GM21576 (cell line): ENCODE measurements around the gene COL28A1.
"Not testable (repeated sequence)": the region's sequence is repeated elsewhere in the genome, so short reads cannot be mapped to it uniquely, and the experiment has no call there.

Experiments
- ATAC-seq: cut with Tn5 transposase; IDR thresholded peaks from one replicate; pipeline ENCODE4 v1.9.1; 2021; ENCODE audit warnings: mild to moderate bottlenecking, moderate library complexity; ENCODE audit not compliant: unreplicated experiment

The COL28A1 gene

GRCh38 chr7:7421826-7422225 is 113.8 kb downstream of the COL28A1 start:
- ATAC-seq: no peak

- ATAC-seq: no peak
These were observed 116.7 kb downstream of the COL28A1 start for GRCh38 chr7:7418997-7419396.

GRCh38 chr7:7417851-7418250 is 117.8 kb downstream of the COL28A1 start:
- ATAC-seq: no peak

- ATAC-seq: no peak
These were observed 118.3 kb downstream of the COL28A1 start for GRCh38 chr7:7417414-7417813.

GRCh38 chr7:7416031-7416858 is 119.4 kb downstream of the COL28A1 start:
- ATAC-seq: no peak

- ATAC-seq: no peak
These were observed 120.7 kb downstream of the COL28A1 start for GRCh38 chr7:7414791-7415603.

GRCh38 chr7:7408001-7408770 is 127.5 kb downstream of the COL28A1 start:
- ATAC-seq: no peak

- ATAC-seq: no peak
These were observed 130.2 kb downstream of the COL28A1 start for GRCh38 chr7:7405461-7405860.

GRCh38 chr7:7399707-7400106 is 136.0 kb downstream of the COL28A1 start:
- ATAC-seq: no peak

GRCh38 chr7:7395785-7396184 is 139.9 kb downstream of the COL28A1 start:
- ATAC-seq: no peak

- ATAC-seq: not testable (repeated sequence)
These were observed 147.5 kb downstream of the COL28A1 start for GRCh38 chr7:7388164-7388563.

- no peak for ATAC-seq
These were observed 150.3 kb downstream of the COL28A1 start for GRCh38 chr7:7385421-7385820.

- no peak for ATAC-seq
These were observed 151.4 kb downstream of the COL28A1 start for GRCh38 chr7:7384228-7384627.

- ATAC-seq: no peak
These were observed 160.1 kb downstream of the COL28A1 start for GRCh38 chr7:7375538-7375937.

GRCh38 chr7:7370076-7370475 is 165.6 kb downstream of the COL28A1 start:
- ATAC-seq: no peak

- ATAC-seq: no peak
These were observed 166.5 kb downstream of the COL28A1 start for GRCh38 chr7:7369134-7369533.

- no peak for ATAC-seq
These were observed 181.0 kb downstream of the COL28A1 start for GRCh38 chr7:7354674-7355073.

- no peak for ATAC-seq
These were observed 182.8 kb downstream of the COL28A1 start for GRCh38 chr7:7352845-7353244.

- no peak for ATAC-seq
These were observed 183.8 kb downstream of the COL28A1 start for GRCh38 chr7:7351832-7352231.

- ATAC-seq: no peak
These were observed 184.5 kb downstream of the COL28A1 start for GRCh38 chr7:7351156-7351555.

GRCh38 chr7:7349156-7349555 is 186.5 kb downstream of the COL28A1 start:
- no peak for ATAC-seq
